Fibroblast of mammary gland (primary cell): ENCODE data around the gene HIPK2.
A peak's percentile ranks its signal among the peaks of the same experiment; 100 is the strongest.

ENCODE experiments used
- DNase-seq: peaks from one replicate; pipeline ENCODE4 v3.0.0-alpha.2; 2010; ENCODE audit warnings: low read depth
- H3K4me3 ChIP-seq: 2 replicates; pipeline ENCODE4 v1.5.1; 2011; ENCODE audit warnings: low read depth, mild to moderate bottlenecking, low read length, moderate library complexity; ENCODE audit not compliant: control insufficient read depth
- TF ChIP-seq, protein P1 (sequence below): conservative IDR thresholded peaks from 2 replicates; pipeline ENCODE4 v1.5.1; 2011; ENCODE audit warnings: low read depth, low read length, inconsistent platforms; ENCODE audit not compliant: control insufficient read depth, insufficient read depth

The HIPK2 gene

DNA sequence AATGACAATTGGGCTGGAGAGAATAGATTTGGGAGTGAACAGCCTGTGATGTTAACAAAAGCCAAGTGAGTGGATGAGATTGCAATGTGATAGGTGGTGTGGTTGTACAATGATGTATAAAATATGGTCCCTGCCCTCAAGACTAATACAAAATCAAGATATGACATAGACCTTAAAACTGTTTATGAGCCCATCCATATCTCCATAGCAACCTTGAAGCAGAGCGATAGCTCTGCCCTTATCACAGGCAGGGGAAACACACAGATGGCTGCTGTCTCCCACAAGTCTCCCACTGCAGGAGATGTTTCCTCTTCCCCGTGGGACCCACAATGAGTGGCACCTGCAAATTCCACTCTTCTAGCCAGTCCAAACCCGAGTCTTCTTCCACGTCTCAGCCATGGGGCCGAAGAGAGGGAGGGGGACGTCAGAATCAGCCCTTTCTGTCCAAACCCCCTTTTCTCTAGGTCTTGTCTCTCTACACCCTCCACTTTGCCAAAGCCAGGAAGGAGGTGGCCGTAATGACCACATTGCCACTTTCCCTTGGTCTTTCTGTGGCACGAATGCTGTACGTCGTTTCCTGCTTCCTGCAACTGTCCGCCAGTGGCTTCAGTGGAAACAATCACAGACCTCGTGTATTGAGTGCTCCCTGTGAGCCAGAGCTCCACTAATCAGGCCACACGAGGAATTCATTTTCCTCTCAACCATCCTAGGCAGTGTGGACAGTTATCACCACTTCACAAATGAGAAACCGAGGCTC is 43.7 kb upstream of the HIPK2 start:
- TF ChIP-seq, protein P1, sequence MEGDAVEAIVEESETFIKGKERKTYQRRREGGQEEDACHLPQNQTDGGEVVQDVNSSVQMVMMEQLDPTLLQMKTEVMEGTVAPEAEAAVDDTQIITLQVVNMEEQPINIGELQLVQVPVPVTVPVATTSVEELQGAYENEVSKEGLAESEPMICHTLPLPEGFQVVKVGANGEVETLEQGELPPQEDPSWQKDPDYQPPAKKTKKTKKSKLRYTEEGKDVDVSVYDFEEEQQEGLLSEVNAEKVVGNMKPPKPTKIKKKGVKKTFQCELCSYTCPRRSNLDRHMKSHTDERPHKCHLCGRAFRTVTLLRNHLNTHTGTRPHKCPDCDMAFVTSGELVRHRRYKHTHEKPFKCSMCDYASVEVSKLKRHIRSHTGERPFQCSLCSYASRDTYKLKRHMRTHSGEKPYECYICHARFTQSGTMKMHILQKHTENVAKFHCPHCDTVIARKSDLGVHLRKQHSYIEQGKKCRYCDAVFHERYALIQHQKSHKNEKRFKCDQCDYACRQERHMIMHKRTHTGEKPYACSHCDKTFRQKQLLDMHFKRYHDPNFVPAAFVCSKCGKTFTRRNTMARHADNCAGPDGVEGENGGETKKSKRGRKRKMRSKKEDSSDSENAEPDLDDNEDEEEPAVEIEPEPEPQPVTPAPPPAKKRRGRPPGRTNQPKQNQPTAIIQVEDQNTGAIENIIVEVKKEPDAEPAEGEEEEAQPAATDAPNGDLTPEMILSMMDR: no peak
- no peak for DNase-seq

DNA sequence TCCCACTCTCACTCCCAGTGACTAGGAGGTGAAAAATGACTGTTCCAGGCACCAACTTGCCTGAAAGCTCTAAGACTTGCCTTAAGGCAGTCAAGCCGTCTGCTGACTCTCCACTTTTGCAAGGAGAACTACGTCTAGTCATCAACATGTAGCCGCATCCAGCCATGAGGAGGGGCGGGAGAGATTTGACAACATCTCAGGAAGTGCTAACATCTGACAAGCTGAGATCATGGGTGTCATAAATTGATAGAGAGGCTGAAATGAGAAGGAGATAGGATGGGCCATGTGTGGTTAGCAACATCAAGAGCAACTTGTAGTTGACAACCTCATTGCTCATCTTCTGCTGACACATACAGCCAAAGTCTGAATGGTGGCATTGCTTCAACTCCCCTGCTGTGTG is 42.3 kb upstream of the HIPK2 start:
- no peak overlapping the region for H3K4me3 ChIP-seq
- TF ChIP-seq, protein P1: no peak
- DNase-seq: no peak

More for the DNA sequence above, 43.7 kb upstream of the HIPK2 start:
- no peak overlapping the region for H3K4me3 ChIP-seq

DNA sequence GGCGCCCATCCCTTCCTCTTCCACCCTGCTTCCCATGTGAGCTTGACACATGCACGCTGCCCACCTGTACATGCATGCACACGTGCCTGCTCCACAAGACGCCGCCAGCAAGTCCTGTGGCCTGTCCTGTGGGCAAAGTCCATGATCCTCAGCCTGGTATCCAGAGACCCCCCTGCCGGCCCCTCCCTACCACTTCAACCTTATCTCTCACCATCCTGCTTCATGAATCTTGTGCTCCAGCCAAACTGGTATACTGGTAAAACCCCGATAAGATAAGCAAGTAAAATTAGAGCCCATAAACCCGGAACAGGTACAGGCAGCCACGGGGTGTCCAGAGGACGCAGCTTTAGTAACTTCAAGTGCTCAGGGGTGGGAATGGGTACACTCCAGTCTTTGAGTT is 39.5 kb upstream of the HIPK2 start:
- no peak for DNase-seq
- TF ChIP-seq, protein P1: no peak
- H3K4me3 ChIP-seq: no peak overlapping the region

DNA sequence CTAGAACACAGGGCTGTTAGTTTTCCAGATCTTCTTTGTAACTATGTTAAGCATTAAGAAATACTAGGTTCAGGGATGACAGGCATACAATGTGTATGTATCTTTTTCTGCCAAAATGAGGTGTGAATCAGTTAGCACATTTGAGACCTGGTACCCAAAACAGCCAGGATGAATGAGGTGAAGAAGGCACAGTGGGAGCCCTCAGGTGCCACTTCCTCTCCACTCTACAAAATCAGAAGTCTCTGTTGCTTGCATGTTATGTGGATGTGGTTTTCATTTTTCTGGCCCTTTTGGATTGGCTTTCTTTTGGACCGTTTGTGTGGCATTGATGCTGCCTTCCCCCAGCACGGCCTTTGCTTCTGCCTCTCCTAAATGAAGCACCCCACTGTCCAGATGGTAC is 35.9 kb upstream of the HIPK2 start:
- TF ChIP-seq, protein P1: no peak
- no peak overlapping the region for H3K4me3 ChIP-seq
- DNase-seq: no peak

DNA sequence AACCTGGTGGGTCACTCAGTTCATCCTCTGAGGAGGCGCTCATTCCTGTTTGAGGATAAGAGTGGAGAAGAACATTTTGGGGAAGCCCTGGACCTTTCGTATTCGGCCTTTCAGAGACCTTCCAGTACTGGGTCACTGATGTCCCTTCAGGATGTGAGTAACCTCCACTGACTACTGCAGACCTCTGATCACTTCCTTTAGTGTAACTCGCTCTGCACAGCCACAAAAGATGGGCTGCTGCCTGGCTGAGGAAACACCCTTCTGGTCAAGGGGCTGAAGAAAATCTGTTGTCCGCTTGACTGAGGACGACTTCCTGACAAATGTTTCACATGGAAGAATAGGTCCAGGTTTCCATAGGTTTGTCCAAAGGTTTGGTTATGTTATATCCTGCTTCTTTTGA is 35.4 kb upstream of the HIPK2 start:
- H3K4me3 ChIP-seq: no peak overlapping the region

DNA sequence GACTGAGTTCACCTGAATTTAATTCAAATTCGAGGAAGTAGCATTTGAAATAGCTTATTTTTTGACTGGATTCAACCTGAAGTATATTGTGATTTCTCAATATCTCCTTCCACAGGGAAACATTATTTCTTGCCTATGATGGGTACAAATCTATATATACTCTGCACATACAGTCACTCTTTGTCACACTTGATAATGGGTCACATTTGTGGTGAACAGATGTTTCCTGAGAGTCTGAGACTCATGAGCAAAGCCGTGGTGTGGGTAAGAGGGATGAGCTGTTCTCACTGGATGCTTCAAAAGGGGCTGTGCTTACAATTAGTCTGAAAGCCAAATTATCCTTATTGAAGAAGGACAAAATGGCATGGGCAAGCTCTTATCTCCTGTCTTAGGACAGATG is 33.3 kb upstream of the HIPK2 start:
- peak; percentile 77 for DNase-seq
- H3K4me3 ChIP-seq: no peak overlapping the region
- TF ChIP-seq, protein P1: no peak

More for the DNA sequence above, 35.4 kb upstream of the HIPK2 start:
- TF ChIP-seq, protein P1: no peak
- no peak for DNase-seq

DNA sequence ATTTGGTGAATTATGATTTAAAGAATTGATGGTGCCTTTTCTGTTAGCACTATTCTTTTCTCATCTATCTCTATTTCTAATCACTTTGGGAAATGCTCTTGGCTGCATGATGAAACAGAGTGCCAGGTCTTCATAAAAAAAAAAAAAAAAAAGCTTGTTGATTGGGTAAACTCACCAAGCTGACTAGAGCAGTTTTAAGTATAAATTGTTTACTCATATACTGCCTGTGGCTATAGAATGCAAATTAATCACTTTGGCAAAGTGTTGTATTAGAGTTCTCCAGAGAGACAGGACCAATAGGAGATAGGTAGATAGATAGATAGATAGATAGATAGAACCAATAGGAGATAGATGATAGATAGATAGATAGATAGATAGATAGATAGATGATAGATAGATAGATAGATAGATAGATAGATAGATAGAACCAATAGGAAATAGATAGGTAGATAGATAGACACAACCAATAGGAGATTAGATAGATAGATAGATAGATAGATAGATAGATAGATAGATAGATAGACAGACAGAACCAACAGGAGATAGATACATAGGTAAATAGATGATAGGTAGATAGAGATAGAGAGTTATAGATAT is 31.1 kb upstream of the HIPK2 start:
- no peak for DNase-seq
- no peak overlapping the region for H3K4me3 ChIP-seq
- TF ChIP-seq, protein P1: no peak
